MV-4-11 (cell line): ENCODE data around the gene KANK4.
"Not testable (repeated sequence)": the region's sequence is repeated elsewhere in the genome, so short reads cannot be mapped to it uniquely, and the experiment has no call there.

ENCODE experiments used
- DNase-seq: peaks from one replicate; lab custom pipeline; 2025; lab: John Stamatoyannopoulos, UW

KANK4 gene

DNA sequence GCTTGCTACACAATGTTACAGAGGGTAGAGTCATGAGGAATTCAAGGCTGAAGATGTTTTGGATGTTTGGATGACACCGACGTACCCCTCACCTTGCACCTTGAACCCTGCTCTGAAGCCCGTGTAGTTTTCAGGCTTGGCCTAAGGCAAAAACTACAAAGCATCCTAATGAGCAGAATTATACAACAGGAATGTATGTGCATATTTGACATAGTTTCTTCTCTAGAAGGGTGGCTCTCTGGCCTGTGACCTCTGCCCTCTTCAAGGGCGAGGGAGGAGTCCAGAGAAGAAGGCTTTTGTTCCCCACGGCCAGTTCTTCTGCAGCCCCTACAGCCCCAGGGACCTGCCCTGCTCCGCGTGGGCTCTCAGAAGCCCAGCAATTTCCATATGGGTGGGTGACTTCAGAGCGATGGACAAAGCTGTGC is 81.3 kb downstream of the KANK4 start:
- no peak for DNase-seq

DNA sequence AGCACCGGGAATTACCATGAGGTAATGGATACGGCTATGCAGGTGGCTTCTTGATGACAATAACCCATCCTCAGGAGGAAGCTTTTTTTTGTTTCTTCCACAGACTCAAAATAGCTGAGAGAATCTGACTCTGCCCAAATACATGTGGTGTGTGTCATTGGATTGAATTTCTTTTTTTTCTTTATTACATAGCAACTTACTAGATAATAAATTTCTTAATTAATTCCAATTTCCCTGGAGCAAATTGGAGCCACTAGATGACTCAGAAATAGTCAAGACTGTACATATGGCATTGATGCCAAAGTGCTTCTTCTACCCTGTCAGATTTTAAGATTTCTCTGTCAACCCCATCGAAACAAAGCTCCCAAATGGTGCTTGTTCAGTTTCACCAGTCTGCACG is 81.9 kb downstream of the KANK4 start:
- DNase-seq: no peak

DNA sequence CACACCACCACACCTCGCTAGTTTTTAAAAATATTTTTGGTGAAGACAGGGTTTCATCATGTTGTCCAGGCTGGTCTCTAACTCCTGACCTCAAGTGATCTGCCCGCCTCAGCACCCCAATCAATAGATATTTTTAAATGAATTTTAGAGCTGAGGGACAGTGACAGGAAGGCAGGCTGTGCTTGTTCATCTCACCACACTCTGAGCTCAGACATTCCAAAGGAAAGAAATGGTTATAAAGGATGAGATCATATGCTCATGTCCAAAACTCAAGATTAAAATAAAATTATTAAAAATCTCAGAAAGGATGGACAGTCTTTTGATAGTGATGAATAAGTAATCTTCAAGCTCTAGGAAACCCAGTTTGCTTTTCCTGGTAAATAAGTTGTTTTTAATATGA is 83.7 kb downstream of the KANK4 start:
- DNase-seq: no peak

DNA sequence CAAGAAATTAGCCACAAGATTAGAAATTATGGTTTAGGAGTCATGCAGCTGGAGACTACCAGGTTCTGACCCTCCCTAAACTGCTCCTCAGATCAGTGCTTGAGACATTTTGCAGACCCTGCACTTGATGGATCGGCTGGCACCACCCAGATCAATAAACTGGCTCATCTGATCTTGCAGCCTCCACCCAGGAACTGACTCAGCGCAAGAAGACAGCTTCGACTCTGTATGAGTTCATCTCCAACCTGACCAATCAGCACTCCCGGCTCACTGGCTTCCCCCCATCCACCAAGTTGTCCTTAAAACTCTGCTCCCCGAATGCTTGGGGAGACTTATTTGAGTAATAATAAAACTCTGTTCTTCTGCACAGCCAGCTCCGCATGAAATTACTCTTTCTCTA is 84.5 kb downstream of the KANK4 start:
- no peak for DNase-seq

DNA sequence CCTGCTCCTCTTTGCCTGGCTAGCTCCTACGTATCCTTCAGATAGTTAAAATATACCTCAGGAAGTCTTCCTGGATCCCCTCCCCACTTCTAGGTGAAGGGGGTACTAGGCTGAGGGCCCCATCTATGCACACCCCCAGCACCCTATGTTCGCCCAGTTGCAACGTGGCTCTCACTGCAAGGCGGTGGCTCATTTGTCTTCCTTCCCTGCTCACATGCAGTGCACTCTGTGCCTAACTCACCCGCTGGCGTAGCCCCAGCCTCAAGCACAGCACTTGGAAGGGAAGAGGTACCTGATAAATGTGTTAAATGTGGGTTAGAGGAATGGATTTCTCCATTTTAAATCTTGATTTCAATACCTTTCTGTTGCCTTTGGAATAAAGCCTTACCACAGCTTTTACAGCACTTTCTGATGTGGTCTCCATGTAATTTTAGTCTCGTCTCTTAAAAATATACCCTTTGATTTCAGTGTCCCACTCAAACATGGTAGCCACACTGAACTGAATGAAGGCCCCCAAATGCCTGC is 85.2 kb downstream of the KANK4 start:
- no peak for DNase-seq

DNA sequence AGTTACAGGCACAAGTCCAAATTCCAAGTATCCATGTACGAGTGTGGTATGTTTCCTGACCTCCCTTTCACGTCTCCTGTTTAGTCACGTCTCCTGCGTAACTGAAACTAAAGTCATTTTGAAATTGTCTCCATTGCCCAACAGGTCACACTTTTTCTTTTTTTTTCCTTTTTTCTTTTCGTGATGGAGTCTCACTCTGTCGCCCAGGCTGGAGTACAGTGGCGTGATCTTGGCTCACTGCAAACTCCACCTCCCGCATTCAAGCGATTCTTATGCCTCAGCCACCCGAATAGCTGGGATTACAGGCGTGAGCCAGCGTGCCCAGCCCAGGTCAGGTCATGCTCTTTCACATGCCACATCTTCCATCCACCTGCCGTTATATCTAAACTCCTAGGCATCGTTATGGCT is 86.4 kb downstream of the KANK4 start:
- no peak for DNase-seq

DNA sequence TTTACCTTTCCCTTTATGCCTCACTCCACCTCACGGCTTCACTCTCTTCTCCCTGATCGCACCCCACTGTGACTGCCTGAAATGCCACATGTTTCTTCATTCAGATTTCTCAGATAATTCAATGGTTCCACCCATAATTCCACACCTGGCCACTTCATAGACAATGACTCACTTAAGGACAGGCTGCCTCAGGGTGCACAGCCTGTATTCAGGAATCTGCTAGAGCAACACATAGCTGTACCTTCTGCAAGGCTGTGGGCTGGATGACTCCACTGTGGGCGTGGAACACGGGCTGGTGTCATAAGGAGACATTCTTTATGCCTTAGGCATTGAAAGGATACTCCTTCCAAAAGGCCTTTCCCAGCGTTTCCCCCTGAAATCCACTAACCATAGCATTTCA is 88.5 kb downstream of the KANK4 start:
- DNase-seq: no peak

DNA sequence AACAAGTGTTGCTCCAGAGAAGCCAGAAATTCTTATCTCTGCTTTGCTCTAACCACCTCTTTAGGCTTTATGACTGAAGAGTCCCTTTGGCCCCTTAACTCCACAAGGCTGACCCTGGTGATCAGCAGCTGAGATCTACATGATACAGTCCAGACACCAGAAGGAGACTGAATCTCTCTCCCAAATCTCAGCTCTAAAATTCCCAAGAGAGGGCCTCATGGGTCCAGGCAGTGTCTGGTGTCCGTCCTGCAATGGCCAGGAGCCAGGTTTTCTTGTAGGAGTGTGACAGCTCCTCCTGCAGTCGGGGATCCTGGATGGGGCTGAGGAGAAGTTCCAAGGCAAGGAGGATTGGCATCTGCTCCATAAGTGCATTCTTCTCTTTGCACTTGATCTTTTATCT is 89.3 kb downstream of the KANK4 start:
- DNase-seq: no peak

DNA sequence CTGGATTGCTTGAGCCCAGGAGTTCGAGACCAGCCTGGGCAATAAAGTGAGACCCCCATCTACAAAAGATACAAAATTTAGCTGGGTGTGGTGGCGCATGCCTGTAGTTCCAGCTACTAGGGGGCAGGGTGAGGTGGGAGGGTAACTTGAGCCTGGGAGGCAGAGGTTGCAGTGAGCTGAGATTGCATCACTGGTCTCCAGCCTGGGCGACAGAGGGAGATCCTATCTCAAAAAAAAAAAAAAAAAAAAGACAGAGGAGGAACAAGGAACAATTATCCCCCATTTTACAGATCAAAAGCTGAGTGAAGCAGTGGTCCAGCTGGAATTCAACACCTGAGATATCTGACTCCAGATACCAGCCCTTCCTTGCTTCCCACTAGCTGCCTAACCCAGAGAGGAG is 89.8 kb downstream of the KANK4 start:
- DNase-seq: no peak

DNA sequence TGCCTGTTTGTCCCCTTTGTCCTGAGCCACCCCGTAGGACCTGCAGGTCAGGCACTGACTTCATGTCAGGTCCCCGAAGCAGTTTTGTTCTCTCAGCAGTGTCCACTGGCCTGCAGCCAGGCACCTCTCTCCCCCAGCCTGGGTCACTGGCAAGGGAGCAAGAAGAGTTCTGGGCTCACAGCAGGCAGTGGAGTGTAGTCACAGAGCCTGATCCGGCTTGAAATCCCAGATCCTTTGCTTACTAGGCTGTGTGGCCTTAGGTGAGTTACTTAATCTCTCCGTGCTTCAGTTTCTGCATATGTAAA is 90.4 kb downstream of the KANK4 start:
- no peak for DNase-seq

DNA sequence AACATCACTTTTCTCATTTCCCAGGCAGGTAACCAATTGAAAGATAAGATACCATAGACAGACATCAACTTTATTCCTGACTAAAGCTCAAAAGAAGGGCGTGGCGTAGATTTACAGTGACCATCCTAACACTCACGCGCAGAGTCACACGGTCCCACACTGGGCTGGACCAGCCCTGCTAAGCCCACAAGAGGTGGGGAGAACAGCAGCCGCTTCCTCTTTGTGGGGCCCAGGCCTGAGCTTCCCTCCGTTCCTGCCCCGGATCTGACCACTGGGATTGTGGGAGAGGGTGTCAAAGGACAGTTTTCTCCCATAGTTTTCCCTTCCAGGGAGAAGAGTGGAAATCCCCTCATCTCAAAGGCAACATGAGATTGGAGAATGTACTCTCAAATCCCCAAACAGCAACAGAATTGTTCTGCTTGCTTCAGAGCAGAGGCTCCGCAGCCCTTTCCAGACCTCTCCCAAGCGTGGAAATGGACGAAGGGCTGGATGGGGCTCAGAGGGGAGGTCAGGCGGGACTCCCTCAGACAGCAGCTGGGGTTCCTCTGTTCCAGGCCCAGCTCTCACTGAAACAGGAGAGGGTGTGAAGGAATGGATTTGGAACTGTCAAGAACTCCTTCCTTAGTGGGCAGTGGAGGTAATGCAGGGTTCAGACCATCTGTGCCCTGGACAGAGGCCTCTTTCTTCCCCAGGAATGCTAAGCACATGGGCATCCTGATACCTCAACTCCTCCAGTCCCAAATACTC is 90.9 kb downstream of the KANK4 start:
- DNase-seq: peak; percentile 11

DNA sequence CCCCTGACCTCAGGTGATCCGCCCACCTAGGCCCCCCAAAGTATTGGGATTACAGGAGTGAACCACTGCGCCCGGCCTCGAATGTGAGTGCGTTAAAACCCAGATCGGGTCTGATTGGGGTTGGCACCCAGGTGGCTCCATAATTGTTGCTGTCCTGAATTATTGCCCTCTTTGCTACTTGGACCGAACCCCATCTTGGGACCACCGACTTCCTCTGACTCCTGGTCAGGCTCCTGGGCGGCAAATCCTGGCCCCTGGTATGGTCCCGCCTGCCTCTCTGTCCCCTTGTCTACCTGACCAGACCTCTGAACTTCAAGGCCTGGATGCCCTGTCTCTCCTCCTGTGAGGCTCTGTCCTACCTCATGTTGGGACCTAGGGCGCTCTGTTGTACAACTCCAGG is 91.7 kb downstream of the KANK4 start:
- DNase-seq: no peak

DNA sequence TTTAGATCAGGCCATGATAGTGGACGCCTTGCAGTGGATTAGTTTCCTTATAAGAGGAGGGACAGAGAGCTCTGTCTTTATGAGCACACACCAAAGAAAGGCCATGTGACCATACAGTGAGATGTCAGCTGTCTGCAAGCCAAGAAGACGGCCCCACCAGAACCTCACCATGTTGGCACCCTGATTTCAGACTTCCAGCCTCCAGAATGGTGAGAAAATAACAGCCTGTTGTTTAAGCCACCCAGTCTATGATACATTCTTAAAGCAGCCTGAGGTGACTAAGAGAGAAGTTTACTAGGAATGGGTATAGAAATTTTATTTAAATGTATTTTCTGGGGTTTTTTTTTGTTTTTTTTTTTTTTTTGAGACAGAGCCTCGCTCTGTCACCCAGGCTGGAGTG is 95.1 kb downstream of the KANK4 start:
- no peak for DNase-seq

DNA sequence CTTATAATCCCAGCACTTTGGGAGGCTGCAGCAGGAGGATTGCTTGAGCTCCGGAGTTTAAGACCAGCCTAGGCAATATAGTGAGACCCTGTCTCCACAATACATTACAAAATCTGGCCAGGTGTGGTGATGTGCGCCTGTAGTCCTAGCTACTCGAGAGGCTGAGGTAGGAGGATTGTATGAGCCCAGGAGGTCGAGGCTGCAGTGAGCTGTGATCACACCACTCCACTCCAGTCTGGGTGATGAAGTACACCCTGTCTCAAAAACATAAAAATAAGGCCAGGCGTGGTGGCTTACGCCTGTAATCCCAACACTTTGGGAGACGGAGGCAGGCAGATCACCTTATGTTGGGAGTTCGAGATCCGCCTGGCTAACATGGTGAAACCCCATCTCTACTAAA is 96.9 kb downstream of the KANK4 start:
- no peak for DNase-seq

DNA sequence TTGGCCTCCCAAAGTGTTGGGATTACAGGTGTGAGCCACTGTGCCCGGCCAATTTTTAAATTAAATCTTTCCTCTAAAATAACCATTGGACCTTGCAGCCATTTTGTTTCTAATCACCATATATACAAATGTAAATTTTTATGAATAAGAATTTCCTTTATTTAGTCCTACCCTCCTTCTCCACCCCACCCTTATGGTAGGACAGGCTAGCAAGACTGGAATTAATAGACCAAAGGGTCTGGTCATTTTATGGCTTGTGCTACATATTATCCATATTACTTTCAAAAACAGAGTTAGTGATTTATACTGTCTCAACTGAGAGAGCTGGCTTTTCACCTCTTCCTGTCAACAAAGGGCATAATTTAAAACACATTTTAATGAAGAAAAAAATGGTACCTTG is 98.1 kb downstream of the KANK4 start:
- DNase-seq: no peak

DNA sequence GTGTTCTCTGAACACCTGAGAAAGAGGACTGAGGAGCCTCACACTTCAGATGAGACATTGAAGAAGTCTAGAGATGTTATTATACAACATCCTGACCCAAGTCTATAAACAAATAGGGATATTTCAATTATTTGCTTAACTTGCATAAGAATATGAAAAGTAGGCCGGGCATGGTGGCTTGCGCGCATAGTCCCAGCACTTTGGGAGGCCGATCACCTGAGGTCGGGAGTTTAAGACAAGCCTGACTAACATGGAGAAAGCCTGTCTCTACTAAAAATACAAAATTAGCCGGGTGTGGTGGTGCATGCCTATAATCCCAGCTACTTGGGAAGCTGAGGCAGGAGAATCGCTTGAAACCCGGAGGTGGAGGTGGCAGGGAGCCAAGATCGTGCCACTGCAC is 98.8 kb downstream of the KANK4 start:
- DNase-seq: not testable (repeated sequence)

DNA sequence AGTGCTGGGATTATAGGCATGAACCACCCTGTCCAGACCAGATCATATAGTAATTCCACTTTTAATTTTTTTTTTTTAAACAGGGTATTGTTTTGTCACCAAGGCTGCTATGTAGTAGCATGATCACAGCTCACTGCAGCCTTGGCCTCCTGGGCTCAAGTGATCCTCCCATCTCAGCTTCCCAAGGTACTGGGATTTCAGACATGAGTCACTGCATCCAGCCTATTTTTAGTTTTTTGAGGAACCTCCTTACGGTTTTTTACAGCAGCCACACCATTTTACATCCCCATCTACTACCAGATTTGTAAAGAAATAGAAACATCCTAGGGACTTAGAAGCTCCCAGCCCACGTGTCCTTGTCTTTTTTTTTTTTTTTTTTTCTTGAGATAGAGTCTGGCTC is 100.6 kb downstream of the KANK4 start:
- no peak for DNase-seq

DNA sequence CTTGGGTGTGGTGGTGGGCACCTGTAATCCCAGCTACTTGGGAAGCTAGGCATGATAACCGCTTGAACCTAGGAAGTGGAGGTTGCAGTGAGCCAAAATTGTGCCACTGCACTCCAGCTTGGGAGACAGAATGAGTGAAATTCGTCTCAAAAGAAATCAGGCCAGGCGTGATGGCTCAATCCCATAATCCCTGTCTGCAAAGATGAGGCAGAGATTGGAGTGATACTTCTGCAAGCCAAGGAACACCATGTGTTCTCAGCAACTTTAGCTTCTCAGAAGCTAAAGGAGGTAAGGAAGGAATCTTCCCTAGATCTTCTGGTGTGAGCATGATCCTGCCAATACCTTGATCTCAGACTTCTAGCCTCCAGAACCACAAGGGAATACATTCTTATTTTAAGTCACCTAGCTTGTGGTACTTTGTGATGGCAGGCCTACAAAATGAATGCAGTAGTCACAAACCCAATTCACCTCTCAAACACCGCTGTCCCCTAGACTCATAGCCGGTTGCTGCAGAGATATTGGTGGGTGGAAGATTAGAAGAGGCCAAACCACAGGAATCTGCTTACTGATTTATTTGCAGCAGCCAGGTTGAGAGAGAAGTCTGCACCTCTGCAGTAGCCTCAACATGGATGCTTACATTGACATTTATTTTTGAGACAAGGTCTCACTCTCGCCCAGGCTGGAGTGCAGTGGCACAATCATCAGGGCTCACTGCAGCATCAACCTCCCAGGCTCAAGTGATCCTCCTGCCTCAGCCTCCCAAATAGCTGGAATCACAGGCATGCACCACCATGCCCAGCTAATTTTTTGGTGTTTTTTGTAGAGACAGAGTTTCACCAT is 105.9 kb downstream of the KANK4 start:
- DNase-seq: no peak

DNA sequence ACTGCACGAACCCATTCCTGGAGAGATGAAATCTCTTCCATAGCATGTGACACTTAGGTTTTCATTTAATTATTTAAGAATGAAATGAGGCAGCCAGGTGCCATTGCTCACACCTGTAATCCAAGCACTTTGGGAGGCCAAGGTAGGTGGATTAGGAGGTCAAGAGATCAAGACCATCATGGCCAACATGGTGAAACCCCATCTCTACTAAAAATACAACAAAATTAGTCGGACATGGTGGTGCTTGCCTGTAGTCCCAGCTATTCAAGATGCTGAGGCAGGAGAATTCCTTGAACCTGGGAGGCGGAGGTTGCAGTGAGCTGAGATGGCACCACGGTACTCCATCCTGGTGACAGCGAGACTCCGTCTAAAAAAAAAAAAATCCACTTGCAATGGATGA is 106.8 kb downstream of the KANK4 start:
- DNase-seq: no peak

DNA sequence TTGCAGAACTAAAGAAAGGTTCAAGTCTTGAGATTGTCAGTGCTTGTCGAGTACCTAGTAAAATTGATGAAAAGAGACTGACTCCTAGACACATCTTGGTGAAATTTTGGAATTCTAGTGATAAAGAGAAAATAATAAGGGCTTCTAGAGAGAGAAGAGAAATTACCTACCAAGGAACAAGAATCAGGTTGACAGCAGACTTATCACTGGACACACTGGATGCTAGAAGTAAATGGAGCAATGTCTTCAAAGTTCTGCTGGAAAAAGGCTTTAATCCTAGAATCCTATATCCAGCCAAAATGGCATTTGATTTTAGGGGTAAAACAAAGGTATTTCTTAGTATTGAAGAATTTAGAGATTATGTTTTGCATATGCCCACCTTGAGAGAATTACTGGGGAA is 108.3 kb downstream of the KANK4 start:
- DNase-seq: no peak

DNA sequence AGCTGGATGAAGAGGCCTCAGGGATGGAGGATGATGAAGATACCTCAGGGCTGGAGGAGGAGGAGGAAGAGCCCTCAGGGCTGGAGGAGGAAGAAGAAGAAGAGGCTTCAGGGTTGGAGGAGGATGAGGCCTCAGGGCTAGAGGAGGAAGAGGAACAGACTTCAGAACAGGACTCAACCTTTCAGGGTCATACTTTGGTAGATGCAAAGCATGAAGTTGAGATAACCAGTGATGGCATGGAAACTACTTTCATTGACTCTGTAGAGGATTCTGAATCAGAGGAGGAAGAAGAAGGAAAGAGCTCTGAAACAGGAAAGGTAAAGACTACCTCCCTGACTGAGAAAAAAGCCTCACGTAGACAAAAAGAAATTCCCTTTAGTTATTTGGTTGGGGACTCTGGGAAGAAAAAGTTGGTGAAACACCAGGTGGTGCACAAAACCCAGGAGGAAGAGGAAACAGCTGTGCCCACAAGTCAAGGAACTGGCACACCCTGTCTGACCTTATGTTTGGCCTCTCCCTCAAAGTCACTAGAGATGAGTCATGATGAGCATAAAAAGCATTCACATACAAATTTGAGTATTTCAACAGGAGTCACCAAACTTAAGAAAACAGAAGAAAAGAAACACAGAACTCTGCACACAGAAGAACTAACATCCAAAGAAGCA is 109.2 kb downstream of the KANK4 start:
- peak; percentile 60 for DNase-seq

DNA sequence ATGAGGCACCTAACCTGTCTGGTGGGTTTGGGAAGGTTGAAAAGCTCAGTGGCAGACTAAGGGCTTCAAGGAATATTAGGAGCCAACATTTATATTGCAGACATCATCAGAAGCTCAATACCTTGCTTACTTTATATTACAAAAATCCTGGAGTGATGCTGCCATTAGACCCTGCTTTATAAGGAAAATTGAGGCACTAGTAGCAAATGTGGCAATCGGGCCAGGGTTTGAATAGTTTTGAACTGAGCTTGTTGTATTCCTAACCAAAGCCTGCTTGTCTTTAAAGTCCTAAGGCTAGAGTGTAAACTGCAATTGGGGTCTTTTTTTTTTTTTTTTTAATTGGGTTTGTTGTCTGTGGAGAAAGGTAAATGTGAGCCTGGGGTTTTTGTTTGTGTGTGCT is 110.3 kb downstream of the KANK4 start:
- no peak for DNase-seq

DNA sequence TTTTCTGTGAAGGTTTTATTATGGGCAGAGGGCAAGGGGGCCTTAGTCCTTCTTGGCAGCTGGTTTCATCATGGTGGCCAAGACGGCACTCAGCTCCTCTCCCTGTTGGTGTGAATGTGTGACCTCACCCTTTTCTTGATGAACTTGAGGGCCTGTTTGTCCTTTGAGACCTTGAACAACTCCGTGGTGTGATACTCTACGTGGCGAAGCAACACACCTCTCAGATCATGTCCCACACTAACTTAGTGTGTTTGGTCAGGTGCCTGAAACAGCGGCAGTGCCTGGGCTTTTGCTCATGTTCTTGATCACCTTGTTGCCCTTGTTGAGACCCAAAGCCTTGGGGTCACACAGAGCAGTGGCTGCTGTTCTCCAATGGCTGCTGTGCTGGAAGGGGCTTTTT is 111.1 kb downstream of the KANK4 start:
- no peak for DNase-seq
